RKO (cell line): Measurements from ENCODE around the gene GATD1.

Experiments
- DNase-seq: peaks from one replicate; pipeline ENCODE4 v3.0.0-alpha.2; 2016; ENCODE audit warnings: low spot score

Gene GATD1

DNA sequence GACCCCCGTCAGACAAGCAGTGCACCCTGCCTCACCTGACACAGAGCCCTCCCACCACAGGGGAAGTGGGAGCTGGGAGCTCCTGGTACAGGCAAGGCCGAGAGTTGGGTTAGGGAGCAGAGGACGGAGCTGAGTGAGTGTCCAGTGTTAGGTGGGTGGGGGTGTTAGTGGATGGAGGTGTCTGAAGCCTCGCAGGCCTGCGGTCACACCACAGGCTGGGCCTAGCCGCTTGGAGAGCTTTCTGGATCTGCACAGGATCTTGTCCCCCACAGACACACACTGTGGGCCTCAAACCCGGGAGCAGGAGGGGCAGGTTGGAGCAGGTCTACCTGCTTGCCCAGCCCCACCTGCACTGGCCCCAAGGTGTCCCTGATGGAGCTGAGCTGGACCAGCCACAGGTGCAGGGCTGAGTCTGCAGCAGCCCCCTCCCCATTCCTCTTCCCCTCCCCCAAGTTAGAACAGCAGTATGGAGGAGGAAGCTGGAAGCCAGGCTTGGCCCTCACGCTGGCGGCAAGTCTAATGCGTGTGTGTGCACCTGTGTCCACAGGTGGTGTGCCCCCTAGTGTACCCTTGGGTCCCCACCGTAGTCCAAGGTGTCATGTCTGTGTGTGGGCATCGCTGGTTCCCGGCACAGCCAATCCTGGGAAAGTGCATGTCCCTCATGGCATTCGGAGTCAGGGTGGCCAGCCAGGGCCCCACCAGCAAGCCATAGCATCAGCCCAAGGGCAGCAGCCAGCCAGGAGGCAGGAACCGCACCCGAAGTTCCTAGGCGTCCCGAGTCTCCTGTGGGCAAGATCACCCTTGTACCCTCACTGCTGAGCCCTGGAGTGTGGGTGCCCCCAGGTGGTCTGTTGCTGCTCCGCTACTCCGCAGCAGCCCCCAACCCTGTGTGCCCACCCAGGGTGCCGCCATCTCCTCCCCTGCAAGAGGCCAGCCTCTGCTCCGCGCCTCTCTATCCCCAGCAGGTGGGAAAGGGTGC lies 2.0 kb upstream of the GATD1 start:
- DNase-seq = no peak

- peak; percentile 38 for DNase-seq
Observed at GRCh38 chr11:776561-777287, 563 bp downstream of the GATD1 start.

DNA sequence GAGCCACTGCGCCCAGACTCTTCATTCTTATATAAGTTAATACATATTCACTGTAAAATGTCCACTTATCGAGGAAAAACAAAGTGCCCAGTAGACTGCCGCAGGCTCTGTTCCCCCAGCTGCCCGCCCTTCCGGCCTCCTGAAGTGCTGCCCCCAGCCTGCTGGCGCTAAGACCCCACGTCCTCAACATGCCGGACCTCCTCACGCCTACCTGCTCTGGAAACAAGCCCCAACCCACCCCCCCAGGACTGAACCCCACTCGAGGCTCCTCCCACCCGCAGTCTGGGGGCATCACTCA lies 1.1 kb downstream of the GATD1 start:
- DNase-seq = peak; percentile 50

DNA sequence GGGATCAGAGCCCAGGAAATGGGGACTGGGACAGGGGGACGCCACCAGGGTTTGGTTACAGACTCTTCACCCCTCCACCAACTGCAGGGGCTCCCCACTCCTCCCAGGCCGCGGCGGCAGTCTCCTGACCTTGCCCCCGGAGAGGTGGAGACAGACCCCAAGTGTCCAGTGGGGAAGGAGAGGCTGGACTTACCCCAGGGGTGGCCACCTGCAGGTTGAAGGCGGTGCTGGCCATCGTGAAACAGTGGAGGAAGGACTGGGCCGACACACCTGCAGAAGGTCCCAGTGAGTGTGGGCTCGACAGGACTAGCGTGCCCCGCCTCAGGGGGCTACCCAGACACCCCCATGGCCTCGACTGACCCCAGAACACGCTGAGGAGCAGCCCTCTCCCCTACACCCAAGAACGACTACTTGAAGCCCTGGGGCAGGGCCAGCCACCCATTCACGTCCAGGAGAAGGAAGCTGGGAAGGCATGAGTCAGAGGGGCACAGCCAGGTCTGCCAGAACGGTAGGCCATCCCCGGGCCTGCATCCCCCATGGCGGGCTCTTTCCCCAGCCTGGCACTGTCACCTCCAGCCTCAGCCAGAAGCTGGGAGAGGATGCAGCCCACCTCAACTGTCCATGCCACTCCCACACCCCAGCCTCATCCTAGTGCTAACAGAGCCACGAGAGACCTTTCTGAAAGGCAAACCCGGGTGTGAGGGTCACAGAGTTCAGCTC lies 2.3 kb downstream of the GATD1 start:
- DNase-seq = peak; percentile 56

DNA sequence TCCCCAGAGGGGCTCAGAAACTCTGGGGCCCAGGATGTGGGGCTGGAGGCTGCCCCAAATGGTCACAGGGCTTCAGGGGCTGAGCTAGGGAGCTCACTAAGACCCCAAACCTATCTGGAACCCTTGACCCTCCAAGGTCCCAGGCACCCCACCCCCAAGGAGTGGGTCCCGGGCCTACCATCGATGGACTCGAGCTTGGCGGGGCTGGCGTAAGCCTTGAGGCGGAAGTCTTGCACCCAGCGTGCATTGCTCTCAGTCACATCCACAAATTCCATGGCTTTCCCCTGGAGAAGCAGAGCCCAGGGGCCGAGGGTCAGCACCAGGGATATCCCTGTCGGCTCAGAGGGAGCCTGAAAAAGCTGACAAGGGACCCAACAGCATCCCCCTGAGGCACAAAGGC lies 3.5 kb downstream of the GATD1 start:
- DNase-seq = no peak

DNA sequence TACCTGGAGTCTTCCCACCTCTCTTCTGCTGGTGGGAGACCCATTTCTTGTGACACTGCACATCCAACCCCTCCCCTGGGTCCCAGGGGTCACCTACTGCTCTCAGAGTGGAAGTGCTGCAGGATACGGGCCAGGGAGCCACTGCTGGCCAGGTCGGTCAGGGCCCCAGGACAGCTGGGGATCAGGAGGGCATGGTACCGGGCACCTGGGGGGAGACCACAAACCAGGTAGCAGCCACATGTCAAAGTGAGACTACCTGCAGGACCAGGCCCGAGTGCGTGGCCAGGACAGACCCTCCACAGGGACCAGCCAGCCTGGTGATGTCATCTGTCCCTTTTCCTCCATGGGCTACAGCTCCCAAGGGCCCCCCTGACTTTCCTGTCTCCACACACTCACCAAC lies 3.9 kb downstream of the GATD1 start:
- DNase-seq = no peak

GRCh38 chr11:772429-773390 lies 4.6 kb downstream of the GATD1 start:
- no peak for DNase-seq

GRCh38 chr11:771617-772204 lies 5.6 kb downstream of the GATD1 start:
- DNase-seq = no peak

DNA sequence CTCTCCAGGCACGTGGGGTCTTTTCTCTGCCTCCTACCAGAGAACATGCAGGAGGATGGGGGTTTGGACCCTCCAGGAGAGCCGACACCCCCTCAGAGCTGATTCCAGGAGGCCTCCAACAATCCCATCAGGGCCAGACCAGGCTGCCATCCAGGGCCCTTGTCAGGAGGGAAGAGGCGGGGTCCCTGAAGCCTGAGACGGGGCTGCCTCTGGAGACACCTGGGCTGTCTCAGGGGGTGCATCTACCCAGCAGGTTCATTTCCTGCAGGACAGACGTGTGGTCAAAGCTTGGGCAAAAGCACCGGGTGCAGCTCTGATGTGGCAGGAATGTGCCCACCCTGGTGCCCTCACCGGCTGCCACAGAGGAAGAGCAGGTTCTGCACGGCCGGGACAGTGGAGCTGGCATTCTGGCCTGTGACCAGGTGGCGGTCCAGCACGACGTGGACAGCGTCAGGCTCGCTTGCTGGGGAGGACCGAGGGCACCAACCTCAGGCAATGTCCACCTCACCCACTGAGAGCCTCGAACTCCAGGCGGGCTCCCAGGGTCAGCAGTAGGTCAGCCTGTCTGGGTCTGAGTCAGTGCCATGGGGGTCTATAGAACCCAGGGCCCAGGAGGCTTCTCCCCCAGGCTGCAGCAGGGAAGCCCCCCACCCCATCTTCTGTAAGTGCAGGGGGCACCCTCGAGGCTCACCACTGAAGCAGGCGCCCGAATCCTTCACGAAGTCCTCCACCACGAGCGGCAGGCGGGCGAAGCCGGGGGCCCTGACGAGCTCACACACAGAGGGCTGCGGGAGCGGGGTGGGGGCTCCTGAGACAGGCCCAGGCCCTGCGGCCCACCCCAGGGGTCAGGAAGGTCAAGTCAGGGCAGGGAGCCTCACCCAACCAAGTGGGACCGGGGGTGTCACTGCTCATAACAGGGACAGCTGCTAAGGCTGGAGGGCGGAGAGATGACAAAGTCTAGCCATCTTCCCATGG lies 6.4 kb downstream of the GATD1 start:
- DNase-seq = no peak

GRCh38 chr11:769887-770641 lies 7.2 kb downstream of the GATD1 start:
- DNase-seq = no peak

GRCh38 chr11:767238-767637 lies 10.0 kb downstream of the GATD1 start:
- no peak for DNase-seq

DNA sequence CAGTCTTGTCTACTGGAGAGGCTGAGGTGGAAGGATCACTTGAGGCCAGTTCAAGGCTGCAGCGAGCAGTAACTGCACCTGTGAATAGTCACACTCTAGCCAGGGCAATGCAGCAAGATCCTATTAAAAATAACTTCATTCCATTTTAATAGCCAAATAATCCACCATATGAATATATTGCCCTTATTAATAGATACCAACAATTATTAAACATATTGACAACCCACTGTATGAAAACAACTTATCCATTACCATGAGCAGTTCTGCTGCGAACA lies 10.4 kb downstream of the GATD1 start:
- DNase-seq = no peak

DNA sequence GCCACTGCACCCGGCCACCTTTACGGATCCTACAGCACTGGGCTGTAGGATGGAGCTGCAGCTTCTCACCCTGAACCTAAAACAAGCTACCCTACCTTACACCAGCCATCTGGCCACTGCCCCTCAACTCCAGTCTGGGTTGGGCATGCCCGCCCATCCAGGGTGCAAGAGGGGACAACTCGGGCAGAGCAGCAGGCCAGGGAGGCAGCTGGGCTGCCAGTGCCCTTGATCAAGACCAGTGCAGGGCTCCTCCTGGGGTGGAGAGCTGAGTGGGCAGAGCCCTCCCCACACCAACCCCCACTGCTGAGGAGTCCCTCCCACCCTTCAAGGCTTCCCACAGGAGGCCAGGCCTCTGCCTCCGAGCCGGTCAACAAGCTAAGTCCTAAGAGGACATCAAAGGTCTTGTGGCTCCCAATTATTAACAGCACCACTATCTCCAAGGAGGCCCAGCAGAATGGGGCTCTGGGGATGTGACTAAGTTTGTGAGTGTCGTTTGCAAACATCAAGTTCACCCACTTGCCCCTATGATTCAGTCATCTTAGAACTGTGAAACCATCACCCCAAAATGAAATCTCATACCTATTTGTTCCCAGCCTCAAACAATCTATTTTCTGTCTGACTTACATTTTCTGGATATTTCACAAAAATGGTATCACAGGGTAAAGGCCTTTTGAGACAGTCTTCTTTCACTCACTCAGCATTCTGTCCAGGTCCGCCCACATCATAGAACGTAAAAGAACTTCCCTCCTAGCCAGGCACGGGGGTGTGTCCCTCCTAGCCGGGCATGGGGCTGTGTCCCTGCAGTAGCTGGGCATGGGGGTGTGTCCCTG lies 11.0 kb downstream of the GATD1 start:
- DNase-seq = no peak

- DNase-seq = no peak
Observed at GRCh38 chr11:765802-766091, 11.5 kb downstream of the GATD1 start.

DNA sequence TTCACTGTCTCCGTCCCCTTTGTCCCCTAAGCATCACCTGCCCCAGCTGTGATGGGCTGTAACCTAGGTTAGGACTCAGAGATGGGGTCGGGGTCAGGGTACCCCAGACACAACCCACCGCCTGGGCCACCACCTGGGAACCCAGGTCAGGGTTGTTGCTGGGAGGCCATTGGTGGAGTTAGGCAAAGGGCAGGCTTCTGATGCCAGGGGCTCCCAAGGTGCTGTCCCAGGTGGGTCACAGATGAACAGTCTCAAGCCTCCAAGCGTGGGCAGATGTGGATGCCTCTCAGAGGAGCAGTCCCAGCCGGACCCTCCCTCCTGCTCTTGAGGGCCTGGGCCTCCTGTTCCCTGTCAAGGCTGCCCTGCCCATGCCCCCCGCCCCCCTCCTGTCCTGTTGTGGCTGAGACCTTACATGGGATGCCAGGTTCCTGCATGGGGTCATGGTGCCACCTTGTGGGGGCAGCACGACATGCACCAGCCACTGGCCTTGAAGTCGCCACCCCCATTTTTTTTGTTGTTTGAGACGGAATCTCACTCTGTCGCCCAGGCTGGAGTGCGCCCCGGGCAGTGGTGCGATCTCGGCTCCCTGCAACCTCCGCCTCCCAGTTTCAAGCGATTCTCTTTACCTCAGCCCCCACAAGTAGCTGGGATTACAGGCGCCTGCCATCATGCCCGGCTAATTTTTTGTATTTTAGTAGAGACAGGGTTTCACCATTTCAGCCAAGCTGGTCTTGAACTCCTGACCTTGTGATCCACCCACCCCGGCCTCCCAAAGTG lies 12.1 kb downstream of the GATD1 start:
- DNase-seq = peak; percentile 61

DNA sequence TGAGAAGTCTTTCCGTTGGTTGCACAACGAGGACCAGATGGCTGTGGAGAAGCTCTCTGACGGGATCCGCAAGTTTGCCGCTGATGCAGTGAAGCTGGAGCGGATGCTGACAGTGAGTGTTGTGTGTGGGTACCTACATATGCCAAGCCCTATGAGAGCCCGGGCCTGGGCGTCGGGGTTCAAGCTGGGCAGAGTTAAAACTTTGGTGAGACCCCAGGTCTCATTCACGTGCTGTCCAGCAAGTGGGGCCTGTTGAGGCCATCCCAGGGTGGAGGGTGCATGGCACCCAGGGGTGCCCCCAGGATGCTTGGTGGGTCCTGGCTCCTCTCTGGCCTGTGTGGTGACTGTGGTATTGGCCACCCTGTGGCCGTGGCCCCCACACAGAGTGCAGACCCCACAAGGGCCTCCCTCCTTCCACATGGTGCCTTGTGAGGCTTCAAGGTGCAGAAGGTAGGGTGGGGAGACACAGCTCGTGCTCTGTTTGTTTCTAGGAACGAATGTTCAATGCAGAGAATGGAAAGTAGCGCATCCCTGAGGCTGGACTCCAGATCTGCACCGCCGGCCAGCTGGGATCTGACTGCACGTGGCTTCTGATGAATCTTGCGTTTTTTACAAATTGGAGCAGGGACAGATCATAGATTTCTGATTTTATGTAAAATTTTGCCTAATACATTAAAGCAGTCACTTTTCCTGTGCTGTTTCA lies 12.8 kb downstream of the GATD1 start:
- no peak for DNase-seq

DNA sequence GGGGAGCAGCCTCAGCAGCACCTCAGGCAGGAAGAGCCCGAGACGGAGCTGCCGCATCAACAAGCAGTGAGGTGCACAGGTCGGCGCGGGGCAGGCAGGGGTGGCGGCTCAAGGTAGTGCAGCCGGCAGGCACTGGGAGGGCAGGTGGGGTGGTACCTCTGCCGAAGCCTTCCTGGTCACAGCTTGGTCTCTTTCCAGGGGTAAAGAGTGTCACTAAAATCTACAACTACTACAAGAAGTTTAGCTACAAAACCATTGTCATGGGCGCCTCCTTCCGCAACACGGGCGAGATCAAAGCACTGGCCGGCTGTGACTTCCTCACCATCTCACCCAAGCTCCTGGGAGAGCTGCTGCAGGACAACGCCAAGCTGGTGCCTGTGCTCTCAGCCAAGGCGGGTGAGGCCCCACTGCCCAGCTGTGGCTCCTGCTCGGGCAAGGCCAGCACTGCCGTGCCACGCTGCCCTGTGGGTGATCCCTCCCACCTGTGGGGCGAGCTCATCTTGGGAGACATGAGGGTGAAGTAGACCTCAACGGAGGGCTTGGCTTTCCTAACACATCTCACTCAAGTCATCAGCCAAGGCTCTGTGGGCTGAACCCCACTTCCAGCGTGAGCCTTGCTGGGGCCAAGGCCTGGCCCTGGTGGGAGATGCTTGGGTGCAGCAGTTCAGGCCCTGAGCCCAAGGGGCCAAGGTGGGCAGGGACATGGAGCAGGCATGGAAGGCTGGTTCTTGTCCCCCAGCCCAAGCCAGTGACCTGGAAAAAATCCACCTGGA lies 13.6 kb downstream of the GATD1 start:
- no peak for DNase-seq
